GM18507 (cell line): Measurements from ENCODE around the gene RABGGTA.
"Not testable (repeated sequence)": the region's sequence is repeated elsewhere in the genome, so short reads cannot be mapped to it uniquely, and the experiment has no call there.

Experiments
- DNase-seq: peaks from one replicate; pipeline ENCODE4 v3.0.0; 2011; ENCODE audit warnings: low read depth; ENCODE audit not compliant: insufficient read length; ENCODE audit errors: extremely low spot score
- FAIRE-seq: peaks from 2 replicates; lab custom pipeline; 2011; peaks lifted over from hg19 to GRCh38; lab: Jason Lieb, UNC

RABGGTA gene

DNA sequence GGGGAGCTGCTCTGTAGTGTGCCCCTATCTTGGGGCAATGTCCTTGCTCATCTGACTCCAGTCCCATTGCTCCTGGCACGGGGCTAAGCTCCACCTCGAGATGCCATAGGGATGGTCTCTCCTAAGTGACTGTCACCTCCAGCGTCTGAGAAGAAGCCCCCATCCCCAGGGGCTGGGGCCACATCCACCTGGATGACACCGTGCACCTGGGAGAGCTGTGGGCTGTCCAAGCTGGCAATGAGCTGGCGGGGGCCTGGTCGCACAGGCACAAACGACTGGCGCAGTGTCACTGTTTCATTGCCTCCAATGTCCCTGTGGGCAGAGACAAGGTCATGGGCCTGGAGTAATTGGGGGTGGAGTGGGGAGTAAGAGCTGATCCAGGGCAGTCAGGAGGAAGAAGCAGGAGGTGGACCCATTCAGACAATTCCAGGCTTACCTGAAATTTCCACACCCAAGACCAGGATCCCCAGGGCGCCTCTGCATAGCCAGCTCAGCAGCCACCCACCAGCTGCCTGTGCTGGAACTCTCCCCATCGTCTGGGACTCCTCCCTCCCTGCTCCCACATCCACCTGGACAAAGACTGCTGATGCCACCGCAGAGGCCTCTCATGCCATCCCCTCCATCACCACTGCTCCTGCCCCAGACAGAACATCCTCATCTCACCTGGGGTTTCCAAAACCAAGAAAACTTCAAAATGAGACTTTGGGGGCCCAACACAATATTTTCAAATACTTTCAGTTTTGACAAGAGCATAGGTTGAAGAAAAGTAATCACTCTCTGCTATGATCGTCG lies 22.0 kb downstream of the RABGGTA start:
- DNase-seq (no peak), FAIRE-seq (no peak)

DNA sequence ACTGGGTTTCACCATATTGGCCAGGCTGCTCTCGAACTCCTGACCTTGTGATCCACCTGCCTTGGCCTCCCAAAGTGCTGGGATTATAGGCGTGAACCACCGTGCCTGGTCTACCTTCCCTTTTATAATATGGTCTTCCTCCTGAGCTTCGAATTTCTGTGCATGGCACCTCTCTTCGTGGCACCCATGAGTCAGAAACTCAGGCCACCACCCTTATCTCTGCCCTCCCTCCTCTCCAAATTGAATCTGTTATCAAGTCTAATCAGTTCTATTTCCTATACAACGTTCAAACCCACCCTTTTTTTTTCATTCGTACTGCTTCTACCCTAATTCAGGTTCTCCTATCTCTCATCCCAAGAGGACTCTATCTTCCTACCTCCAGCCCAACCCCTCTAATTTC lies 24.0 kb downstream of the RABGGTA start:
- FAIRE-seq, result no peak
- no peak for DNase-seq

DNA sequence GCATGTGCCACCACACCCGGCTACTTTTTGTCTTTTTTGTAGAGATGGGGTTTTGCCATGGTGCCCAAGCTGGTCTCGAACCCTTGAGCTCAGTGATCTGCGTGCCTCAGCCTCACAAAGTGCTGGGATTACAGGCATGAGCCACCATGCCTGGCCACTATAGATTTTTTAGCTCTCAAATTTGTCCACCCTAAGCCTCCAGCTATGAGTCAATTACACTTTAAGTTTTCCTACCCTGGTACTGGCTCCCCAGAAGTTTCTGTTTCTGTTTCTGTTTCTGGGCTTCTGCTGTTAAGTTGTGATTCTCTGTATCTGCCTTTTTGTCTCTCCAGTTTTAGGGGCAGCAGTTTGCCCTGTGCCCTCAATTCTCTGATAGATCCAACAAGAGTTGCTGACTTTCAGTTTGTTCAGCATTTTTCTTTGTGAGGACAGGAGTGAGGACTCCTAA lies 24.6 kb downstream of the RABGGTA start:
- FAIRE-seq, result peak; percentile 84
- DNase-seq, result peak; percentile 37

DNA sequence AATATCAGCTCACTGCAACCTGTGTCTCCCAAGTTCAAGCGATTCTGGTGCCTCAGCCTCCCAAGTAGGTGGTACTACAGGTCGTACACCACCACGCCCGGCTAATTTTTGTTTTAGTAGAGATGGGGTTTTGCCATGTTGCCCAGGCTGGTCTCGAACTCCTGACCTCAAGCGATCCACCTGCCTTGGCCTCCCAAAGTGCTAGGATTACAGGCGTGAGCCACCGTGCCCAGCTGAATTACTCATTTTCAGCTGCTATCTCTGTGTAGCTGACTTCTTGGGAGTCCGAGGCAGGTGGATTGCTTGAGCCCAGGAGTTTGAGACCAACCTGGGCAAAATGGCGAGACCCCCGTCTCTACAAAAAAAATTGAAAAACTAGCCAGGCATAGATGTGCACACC lies 26.0 kb downstream of the RABGGTA start:
- DNase-seq, FAIRE-seq: not testable (repeated sequence)

DNA sequence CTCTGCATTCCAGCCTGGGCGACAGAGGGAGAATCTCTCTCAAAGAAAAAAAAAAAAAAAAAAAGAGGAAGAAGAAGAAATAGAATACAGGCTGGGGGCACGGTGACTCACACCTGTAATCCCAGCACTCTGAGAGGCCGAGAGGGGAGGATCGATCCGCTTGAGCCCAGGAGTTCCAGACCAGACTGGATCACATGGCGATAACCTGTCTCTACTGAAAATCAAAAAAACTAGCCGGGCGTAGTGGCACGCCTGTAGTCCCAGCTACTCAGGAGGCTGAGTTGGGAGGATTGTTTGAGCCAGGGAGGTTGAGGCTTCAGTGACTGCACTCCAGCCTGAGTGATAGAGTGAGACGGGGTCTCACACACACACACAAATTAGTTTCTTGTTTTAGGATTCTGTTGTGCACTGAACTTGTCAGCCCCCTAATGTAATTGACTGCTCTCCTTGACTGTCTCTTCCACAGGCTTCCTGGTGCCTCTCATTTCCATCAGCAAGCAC lies 28.0 kb downstream of the RABGGTA start:
- DNase-seq, result no peak
- peak; percentile 5 for FAIRE-seq

DNA sequence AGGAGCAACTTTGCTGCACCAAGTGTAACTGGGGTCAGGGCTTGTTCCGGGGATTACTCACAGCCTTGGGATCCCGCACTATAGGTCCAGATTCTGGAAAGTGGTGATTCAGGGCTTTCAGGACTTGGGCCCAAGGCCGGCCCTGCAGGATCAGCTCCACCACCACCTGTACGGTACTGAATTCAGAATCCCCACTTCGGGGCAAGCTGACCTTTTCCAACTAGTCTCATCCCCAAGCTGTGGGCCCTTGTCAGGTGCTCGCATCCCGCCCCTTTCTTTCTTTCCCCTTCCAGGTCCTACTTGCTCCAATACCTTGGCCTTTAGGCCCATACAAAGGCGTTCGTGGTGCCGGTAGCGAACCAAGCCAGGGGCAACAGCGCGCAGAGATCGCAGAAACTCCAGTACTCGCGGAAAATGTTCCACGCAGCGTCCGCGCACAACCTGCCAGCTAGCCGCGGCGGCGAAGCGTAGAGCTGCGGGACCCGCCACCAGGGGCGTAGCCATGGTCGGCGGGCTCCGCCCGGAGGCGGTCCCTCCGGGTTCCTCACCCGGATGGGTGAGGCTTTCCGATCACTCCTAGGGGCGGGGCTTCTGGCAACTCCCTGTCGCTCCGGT lies 29.5 kb downstream of the RABGGTA start:
- FAIRE-seq (no peak), DNase-seq (peak; percentile 88)

DNA sequence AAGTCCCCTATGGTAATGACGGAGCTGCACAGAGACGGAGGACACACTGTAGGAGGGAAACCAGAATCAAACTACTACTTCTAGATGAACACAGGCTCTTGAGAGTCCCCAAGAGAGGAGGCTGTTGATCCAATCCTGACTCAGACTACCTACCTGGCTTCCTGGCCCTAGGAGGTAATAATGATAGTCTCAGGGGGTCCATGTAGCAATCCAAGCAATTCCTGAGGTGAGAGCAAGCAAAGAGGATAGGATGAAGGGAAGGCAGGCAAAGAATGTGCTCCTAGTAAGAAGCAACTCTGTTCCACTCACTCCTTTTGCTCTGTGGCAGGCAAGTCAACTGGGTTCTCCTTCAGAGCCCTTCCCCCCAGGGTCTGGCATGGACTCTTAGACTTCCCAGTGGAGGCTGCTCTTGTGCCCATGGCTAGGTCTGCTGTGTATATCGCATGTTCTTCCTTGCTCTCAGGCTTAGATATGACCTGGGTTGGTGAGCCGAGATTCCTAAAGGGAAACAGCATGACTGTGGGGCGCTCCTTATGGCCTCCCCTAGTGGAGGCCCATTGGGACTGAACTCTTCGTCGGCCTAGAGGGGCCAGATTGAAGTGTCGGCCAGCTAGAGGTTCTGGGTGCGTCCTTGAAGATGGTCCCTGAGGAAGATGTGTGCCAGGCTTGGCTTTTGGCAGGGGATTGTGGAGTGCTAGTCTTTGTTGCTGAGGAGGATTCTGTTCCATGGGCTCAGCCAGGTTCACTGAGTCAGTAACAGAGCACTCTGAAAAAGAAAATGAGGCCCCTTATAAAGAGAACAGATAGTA lies 31.1 kb downstream of the RABGGTA start:
- DNase-seq (no peak), FAIRE-seq (no peak)

DNA sequence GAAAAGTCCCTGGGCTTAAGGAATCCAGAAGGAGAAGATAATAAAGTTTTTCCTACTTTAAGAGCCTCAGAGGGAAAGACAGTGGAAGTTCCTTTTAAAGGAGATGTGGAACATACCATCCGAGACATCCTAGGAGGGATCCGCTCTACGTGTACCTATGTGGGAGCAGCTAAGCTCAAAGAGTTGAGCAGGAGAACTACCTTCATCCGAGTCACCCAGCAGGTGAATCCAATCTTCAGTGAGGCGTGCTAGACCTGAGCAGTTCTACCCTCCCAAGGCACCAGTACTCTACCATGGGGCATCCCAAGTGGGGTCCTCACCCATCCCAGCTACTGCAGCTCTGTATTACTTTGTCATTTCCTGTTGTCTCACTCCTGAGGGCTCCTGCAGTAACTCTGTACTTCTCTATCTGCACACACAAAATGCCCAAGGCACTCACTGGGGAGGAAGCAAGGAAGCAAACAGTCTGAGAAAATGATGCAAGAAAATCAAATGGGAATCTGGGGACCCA lies 32.8 kb downstream of the RABGGTA start:
- DNase-seq (no peak), FAIRE-seq (no peak)

DNA sequence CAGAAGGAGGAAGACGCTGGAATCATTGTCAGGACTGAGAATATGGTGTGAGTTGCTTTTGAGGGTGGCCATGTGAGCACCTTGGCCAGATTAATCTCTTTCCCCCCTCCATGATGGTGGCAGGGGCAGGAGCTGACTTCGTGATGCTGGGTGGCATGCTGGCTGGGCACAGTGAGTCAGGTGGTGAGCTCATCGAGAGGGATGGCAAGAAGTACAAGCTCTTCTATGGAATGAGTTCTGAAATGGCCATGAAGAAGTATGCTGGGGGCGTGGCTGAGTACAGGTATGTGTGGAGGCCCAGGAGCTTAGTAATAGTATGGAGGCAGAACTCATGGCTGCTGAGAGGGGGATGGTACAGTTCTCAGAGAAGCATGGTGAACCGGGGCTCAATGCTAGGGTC lies 33.3 kb downstream of the RABGGTA start:
- FAIRE-seq (no peak), DNase-seq (no peak)

DNA sequence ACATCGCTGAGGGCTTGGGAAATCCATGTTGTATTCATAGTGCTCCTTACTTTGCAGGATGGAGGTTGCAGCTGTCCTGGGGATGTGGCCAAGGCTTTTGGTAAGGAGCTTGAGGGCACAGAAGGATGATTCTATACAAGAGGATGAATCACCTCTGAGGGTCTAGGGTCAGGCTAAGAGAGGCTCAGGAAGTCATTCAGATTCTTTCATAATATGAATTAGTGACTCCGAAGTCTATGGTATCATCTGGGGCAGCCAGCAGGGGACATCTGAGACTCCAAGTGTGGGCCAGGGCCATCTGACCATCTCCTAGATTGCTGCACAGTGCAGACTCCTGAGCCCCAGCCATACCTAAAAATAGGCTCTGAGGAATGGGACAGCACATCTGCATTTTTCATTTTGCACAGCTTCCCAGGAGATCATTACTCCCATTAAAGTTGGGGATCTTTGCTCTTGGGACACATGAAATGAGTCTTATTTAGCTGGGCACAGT lies 33.9 kb downstream of the RABGGTA start:
- DNase-seq (no peak), FAIRE-seq (no peak)

DNA sequence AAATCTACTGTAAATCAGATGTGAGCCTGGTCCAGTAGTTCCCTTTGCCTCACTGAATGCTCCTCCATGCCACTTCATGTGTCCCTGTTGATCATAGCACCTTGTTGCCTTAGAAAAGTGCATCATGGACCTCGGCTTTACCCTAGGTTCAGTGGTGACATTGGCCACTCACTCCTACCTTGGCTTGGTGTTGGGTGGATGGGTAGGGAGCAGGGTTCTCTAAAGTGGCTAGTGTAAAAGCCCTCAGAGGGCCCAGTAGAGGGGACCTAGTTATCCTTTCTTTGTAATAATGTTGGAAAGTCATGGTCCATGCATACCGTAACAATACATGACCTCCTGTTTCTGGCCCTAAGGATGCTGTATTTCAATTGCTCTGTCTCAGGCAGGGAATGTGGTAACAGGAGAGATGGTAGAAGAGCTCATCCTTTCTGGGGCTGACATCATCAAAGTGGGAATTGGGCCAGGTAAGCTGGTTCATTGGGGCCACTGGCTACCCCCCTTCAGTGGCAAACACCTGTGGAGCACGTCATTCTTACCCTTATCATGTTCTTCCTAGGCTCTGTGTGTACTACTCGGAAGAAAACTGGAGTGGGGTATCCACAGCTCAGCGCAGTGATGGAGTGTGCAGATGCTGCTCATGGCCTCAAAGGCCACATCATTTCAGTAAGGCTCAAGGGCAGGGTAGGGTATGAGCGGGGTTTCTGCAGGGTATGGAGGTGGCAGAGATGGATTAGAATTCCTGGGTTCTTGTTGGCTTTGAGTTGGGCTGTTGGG lies 34.5 kb downstream of the RABGGTA start:
- DNase-seq (no peak), FAIRE-seq (no peak)

DNA sequence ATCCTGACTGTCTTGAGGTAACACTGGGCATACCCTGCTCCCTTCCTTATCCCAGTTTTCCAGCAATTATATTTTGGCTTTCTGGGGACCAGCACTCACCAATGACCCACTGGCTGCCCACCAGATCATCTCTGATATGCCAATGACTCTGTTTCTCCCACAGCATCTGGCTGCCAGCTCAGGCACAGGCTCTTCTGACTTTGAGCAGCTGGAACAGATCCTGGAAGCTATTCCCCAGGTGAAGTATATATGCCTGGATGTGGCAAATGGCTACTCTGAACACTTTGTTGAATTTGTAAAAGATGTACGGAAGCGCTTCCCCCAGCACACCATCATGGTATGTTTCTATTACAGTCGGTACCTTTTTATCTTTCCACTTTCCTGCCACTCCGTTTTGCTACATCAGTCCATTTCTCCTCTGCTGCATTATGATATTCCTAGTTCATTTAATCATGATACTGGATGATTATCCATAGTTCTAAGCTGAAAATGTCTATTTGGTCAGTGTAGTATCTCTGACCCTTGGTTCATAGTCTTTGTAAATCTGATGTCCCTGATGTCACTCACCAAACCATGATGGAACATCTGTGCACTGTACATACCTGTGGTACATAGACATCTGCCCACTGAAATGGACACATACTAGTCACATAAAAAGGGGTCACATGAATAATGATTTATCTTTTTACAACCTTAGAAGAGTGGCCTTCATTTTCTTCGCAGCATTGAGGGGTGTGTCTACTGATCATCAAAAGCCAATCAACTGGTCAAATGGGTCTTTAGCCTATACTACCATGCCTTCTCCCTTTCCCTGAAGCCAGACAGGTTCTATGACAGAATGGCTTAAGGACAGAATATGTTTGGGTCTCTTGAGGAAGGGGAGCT lies 35.4 kb downstream of the RABGGTA start:
- FAIRE-seq, result no peak
- DNase-seq, result no peak

DNA sequence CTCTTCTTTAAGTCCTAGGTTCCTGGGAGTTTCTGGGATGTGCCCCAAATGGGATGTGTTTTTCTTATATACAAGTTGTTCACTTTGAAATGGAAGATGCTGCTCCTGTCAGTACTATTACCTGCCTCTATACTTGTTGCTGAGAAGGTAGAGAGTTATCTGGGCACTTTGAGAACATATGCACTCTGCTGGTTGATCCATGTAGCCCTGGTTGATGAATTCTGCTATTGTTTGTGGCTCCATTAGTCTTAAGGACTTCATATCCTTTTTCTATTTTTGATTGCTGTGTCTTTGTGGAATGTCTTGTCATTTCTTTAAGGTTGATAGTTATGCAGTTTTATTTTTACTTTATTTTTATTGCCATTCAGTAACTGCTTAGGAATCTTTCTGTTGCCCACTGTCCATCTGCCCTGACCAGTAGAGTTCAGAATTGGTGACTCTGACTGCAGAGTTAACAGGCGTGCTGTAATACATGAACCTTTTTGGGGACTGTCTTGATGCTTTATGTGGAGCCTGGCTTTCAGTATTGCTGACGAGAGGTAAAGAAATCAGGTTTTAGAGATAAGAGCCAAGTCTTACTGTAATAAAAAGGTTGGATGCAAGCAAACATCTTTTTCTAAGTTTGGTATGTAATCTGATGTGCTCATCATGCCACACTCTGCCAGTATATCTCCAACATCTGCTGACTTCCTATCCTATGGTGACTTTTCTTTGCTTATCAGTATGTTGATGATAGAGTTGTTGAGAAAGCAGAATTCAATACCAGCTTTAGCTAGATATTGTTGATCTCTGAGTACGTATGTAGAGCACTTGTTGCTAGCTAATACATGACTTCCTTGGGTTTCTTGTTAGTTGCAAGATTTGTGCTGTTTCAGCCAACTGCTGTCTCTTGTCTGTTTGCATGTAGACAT lies 37.0 kb downstream of the RABGGTA start:
- FAIRE-seq (no peak), DNase-seq (no peak)

DNA sequence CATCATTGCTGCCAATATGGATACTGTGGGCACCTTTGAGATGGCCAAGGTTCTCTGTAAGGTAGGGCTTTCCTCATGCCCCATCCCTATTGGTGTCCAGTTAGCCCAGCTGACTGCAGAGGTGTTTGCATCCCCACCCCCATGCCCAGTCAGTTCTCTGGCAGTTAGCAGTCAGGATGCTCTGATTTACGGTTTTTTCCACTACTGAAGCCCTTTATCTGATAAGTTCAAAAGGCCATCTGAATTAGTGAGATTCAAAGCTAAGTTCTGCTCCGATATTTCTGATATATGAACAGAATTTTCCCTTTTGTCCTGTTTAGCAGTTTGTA lies 37.9 kb downstream of the RABGGTA start:
- no peak for FAIRE-seq
- DNase-seq, result no peak

DNA sequence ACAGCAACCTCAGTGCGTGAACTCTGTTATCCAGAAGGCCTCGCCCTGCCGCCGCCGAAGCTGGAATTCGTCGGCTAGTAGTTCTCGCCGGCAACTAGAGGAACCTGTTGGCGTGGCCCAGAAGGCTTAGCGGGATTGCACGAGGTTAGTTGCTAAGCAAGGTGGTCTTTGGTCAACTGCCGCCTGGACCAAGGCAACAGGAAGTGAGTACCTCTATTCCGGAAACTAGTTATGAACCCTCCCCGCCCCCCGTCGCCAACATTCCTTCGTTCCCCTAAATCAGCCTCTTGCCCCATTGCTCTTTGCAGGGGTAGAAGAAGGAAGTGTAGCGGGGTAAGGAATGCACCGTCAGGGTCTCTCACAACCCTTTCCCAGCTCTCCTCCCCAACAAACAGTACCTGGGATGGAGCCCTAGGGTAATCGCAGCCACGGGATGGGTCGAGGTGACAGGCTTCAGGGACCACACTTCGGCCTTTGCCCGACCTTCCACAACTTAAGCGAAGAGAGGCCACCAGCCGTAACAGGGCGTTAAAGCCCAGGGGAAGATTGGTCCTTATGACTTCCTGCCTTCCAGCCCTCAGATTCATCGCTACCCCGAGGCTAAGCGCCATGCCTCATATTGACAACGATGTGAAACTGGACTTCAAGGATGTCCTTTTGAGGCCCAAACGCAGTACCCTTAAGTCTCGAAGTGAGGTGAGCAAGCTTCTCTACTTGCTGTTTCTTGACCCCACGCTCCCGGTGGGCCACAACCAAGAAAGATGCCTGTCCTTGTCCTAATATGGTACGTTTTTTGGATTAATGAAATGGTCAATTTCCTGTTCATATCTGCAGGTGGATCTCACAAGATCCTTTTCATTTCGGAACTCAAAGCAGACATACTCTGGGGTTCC lies 38.5 kb downstream of the RABGGTA start, which contains the start of gene GMPR2:
Gene GMPR2 (plus strand): TSS at position 285 of the 893 bp plus-strand sequence. CDS start 325 bp downstream, at position 610.
- DNase-seq, result peak; percentile 47
- FAIRE-seq, result peak; percentile 78

DNA sequence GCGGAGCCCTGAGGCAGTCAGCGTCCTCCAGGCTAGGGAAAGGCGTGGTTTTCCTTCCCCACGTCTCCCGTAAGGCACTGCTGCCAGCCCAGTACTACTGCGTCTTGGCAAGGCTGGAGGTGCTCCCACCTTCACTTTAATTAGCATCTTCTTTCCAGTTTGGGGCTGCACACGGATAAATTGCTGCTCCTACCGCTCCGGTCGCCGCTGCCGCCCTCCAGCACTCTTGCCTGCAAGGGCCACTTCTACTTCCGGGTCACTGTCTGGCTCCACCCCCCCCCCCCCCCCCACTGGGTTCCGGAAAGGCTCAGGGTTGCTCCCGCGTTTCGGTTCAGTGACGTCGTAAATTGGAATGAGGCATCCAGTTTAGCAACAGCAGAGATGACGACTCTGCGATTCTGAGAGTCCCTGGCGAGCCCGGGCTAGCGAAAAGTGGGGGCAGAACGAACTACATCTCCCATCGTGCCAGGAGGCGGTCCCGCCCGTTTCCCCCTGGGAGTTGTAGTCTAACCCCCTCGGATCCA lies 39.2 kb downstream of the RABGGTA start, which contains the start of gene NEDD8:
Gene NEDD8 (minus strand): TSS at position 247 of the 524 bp plus-strand sequence. CDS start 100 bp downstream, at position 147.
- peak; percentile 56 for FAIRE-seq
- peak; percentile 75 for DNase-seq
